PC-3 (cell line): ENCODE data around the gene SLTM.

Experiments used
- EZH2 ChIP-seq: fragments of 300-600 bp; sonication (generic); IDR thresholded peaks from one replicate; pipeline ENCODE4 v1.6.1; 2017; ENCODE audit warnings: antibody characterized with exemption, mild to moderate bottlenecking, low read length; ENCODE audit not compliant: unreplicated experiment
- EZH2phosphoT487 ChIP-seq: fragments of 300-600 bp; sonication (generic); IDR thresholded peaks from 2 replicates; pipeline ENCODE4 v1.6.1; 2018; ENCODE audit warnings: mild to moderate bottlenecking, antibody characterized with exemption, low read length, borderline replicate concordance
- TF ChIP-seq, protein P1 (sequence below): fragments of 300-600 bp; sonication (generic); conservative IDR thresholded peaks from 2 replicates; pipeline ENCODE4 v1.5.1; 2017; ENCODE audit warnings: antibody characterized with exemption, low read depth, mild to moderate bottlenecking, low read length

DNA sequence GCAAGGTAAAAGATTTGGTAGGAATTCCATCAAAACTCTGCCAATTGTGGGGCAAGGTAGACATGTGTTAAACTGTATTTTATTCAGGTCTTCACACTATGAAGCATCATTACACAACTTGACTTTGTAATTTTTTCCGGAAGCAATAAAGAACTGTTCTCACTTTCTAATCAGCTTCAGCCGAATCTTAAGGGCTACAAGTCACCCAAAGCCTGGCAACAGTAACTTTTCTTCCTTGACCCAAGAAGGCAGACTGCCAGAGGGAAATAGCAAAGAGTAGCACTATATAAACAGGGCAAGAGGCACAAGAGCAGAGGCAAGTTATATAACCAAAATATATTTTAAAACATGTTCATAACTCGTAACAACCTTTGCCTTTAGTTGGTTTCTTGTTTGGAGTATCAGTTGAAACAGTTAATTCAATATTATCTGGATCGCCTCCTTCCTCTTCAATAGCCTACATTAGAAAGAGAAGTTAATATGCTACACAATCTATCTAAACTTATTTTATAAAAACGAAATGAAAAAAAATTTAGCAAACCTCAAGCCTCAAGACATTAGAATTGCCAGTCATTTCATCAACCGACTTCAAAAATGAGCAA, 1.4 kb downstream of the SLTM start:
- TF ChIP-seq, protein P1, sequence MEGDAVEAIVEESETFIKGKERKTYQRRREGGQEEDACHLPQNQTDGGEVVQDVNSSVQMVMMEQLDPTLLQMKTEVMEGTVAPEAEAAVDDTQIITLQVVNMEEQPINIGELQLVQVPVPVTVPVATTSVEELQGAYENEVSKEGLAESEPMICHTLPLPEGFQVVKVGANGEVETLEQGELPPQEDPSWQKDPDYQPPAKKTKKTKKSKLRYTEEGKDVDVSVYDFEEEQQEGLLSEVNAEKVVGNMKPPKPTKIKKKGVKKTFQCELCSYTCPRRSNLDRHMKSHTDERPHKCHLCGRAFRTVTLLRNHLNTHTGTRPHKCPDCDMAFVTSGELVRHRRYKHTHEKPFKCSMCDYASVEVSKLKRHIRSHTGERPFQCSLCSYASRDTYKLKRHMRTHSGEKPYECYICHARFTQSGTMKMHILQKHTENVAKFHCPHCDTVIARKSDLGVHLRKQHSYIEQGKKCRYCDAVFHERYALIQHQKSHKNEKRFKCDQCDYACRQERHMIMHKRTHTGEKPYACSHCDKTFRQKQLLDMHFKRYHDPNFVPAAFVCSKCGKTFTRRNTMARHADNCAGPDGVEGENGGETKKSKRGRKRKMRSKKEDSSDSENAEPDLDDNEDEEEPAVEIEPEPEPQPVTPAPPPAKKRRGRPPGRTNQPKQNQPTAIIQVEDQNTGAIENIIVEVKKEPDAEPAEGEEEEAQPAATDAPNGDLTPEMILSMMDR: no peak
- TF ChIP-seq EZH2: no peak
- TF ChIP-seq EZH2phosphoT487: no peak
